Adrenal gland (tissue), 5 donors: ENCODE results near the gene SLC1A1.

Experiments
- POLR2A ChIP-seq, 2 donors: fragments of 450-650 bp; IDR thresholded peaks; one replicate each; pipeline ENCODE4 v1.6.1; 2017; ENCODE audit warnings: antibody characterized with exemption in 2 of 2, mild to moderate bottlenecking in 2 of 2, moderate library complexity in 1 of 2
- TF ChIP-seq, protein P1 (sequence below), 6 experiments: fragments of 450-650 bp in 4 of 6; fragments of 200-600 bp in 2 of 6; sonication (generic) in 1 of 6; IDR thresholded peaks; 1 replicate in 5 of 6; 2 replicates in 1 of 6; pipeline versions ENCODE4 v1.5.1 to v1.8.0; 2016 to 2021; ENCODE audit warnings: antibody characterized with exemption in 6 of 6, mild to moderate bottlenecking in 2 of 6, moderate library complexity in 1 of 6
- donor health status: DM: no; HTN: no; CAD: no.

DNA sequence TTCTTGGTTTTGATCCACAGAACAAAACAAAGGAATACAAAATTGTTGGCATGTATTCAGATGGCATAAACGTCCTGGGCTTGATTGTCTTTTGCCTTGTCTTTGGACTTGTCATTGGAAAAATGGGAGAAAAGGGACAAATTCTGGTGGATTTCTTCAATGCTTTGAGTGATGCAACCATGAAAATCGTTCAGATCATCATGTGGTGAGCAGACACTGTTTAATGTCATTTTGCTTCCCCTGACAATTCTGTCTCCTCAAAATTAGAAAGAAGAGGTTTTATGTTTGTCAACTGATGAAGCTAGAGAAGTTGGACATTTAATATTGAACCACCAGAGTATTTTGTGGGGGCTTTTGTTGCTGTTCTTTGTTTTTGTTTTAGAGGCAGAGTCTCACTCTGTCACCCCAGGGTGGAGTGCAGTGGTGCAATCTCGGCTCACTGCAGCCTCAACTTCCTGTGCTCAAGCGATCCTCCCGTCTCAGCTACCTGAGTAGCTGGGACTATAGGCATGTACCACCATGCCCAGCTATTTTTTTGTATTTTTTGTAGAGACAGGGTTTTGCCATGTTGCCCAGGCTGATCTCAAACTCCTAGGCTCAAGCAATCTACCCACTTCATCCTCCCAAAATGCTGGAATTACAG lies 82.0 kb downstream of the SLC1A1 start:
- TF ChIP-seq, protein P1, sequence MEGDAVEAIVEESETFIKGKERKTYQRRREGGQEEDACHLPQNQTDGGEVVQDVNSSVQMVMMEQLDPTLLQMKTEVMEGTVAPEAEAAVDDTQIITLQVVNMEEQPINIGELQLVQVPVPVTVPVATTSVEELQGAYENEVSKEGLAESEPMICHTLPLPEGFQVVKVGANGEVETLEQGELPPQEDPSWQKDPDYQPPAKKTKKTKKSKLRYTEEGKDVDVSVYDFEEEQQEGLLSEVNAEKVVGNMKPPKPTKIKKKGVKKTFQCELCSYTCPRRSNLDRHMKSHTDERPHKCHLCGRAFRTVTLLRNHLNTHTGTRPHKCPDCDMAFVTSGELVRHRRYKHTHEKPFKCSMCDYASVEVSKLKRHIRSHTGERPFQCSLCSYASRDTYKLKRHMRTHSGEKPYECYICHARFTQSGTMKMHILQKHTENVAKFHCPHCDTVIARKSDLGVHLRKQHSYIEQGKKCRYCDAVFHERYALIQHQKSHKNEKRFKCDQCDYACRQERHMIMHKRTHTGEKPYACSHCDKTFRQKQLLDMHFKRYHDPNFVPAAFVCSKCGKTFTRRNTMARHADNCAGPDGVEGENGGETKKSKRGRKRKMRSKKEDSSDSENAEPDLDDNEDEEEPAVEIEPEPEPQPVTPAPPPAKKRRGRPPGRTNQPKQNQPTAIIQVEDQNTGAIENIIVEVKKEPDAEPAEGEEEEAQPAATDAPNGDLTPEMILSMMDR (IDR thresholded peaks at IDR 0.05) = no peak
- TF ChIP-seq POLR2A (IDR thresholded peaks at IDR 0.05) = no peak
